MCF 10A (cell line): ENCODE data around the gene SLFN12. TPM values are rescaled to one million over a fixed set of nuclear protein-coding genes. Genes with fewer than 3 reads are reported as not detected.

ENCODE experiments used
- BruUV-seq: library from RNA; stranded (reverse); fragments of 400-500 nt; replicated peaks from 2 replicates; lab custom pipeline; 2021; lab: Mats Ljungman, UMichigan
- CTCF ChIA-PET: fragments of 300-600 bp; sonication (Branson Sonifier 250); formaldehyde crosslinking; extraction: SDS; loops from one replicate; lab custom pipeline; 2021; ENCODE audit warnings: antibody characterized with exemption, inconsistent platforms; lab: Yijun Ruan, JAX
- POLR2A ChIA-PET: fragments of 300-600, 350-650 bp; sonication (Branson Sonifier 250); formaldehyde crosslinking; extraction: SDS; loops from one replicate; lab custom pipeline; 2020; ENCODE audit warnings: antibody characterized with exemption, inconsistent platforms; lab: Yijun Ruan, JAX
- DNase-seq: peaks from one replicate; pipeline ENCODE4 v3.0.0-alpha.2; 2018; ENCODE audit not compliant: unreplicated experiment
- H3K27ac Mint-ChIP-seq: one replicate; pipeline ENCODE4 v1.8.0; 2022; ENCODE audit warnings: mild to moderate bottlenecking, low read depth, mixed read lengths; ENCODE audit not compliant: unreplicated experiment
- H3K27me3 Mint-ChIP-seq: one replicate; pipeline ENCODE4 v1.8.0; 2022; ENCODE audit warnings: mixed read lengths; ENCODE audit not compliant: insufficient read depth, unreplicated experiment
- H3K36me3 Mint-ChIP-seq: one replicate; pipeline ENCODE4 v1.8.0; 2022; ENCODE audit warnings: mild to moderate bottlenecking, moderate library complexity, mixed read lengths; ENCODE audit not compliant: insufficient read depth, unreplicated experiment
- H3K4me1 Mint-ChIP-seq: one replicate; pipeline ENCODE4 v1.8.0; 2022; ENCODE audit warnings: mixed read lengths; ENCODE audit not compliant: insufficient read depth, unreplicated experiment
- H3K4me3 Mint-ChIP-seq: one replicate; pipeline ENCODE4 v1.8.0; 2022; ENCODE audit warnings: mild to moderate bottlenecking, moderate library complexity, mixed read lengths; ENCODE audit not compliant: unreplicated experiment
- H3K9me3 Mint-ChIP-seq: one replicate; pipeline ENCODE4 v1.8.0; 2022; ENCODE audit warnings: mixed read lengths; ENCODE audit not compliant: unreplicated experiment
- CTCF ChIP-seq: fragments of 200-600 bp; IDR thresholded peaks from one replicate; pipeline ENCODE4 v1.8.0; 2022; ENCODE audit warnings: antibody characterized with exemption, mild to moderate bottlenecking; ENCODE audit not compliant: unreplicated experiment
- intact Hi-C: fragments of 100-400 bp; cut with micrococcal nuclease; formaldehyde crosslinking; loops from 2 replicates; pipeline ENCODE4 v1.14.1; 2022
- total RNA-seq: library from RNA; stranded (reverse); gene quantifications from 2 replicates; pipeline ENCODE4 v1.2.3, GENCODE V29; 2022

The SLFN12 gene
- total RNA-seq, 1 experiment from 2014 or later: 8.0 TPM

- intact Hi-C loops: no loop called here
These were observed 55.2 kb downstream of the SLFN12 start for GRCh38 chr17:35377068-35377467.

GRCh38 chr17:35376245-35376644 lies 56.1 kb downstream of the SLFN12 start:
- DNase-seq: no peak
- intact Hi-C loops: no loop called here
- H3K4me1 Mint-ChIP-seq: no peaks in the 10 kb centered on the region
- peaks cover 54% of the 10 kb centered on the region for H3K27me3 Mint-ChIP-seq
- no peak for TF ChIP-seq CTCF
- H3K4me3 Mint-ChIP-seq: no peak overlapping the region
- POLR2A ChIA-PET: interaction anchor here (0.9 kb wide), 1 partner anchor 133 kb away, joined by 3 read pairs; the partner anchor contains the start of gene SLFN5
- CTCF ChIA-PET: no interaction called here
- no TSS peak for BruUV-seq
- no peak overlapping the region for H3K27ac Mint-ChIP-seq
- H3K36me3 Mint-ChIP-seq: no peaks in the 10 kb centered on the region
- H3K9me3 Mint-ChIP-seq: no peaks in the 10 kb centered on the region

More at GRCh38 chr17:35377068-35377467, 55.2 kb downstream of the SLFN12 start:
- CTCF ChIA-PET: interaction anchor here (1.1 kb wide), 1 partner anchor 63 kb away, joined by 3 read pairs; no protein-coding TSS in a partner anchor
- TF ChIP-seq CTCF: no peak
- POLR2A ChIA-PET: no interaction called here
- H3K27ac Mint-ChIP-seq: no peak overlapping the region
- peaks cover 54% of the 10 kb centered on the region for H3K27me3 Mint-ChIP-seq
- DNase-seq: no peak
- H3K36me3 Mint-ChIP-seq: no peaks in the 10 kb centered on the region
- no peak overlapping the region for H3K4me3 Mint-ChIP-seq
- BruUV-seq: no TSS peak
- no peaks in the 10 kb centered on the region for H3K4me1 Mint-ChIP-seq
- H3K9me3 Mint-ChIP-seq: no peaks in the 10 kb centered on the region

- Mint-ChIP-seq H3K4me3 (peak overlapping the region; percentile 58), H3K27me3 (peaks cover 64% of the 10 kb centered on the region), H3K27ac (no peak overlapping the region), H3K9me3 (no peaks in the 10 kb centered on the region), H3K4me1 (no peaks in the 10 kb centered on the region), H3K36me3 (no peaks in the 10 kb centered on the region)
- CTCF ChIA-PET: interaction anchor here (0.6 to 1.1 kb wide), 2 partner anchors 165 to 1354 kb away, joined by 3 read pairs; no protein-coding TSS in a partner anchor
- intact Hi-C loops: no loop called here
- TF ChIP-seq CTCF: no peak
- POLR2A ChIA-PET: no interaction called here
- DNase-seq: no peak
- BruUV-seq: no TSS peak
These were observed 57.4 kb downstream of the SLFN12 start for GRCh38 chr17:35374766-35375344.

- Mint-ChIP-seq H3K27me3 (peaks cover 71% of the 10 kb centered on the region), H3K27ac (no peak overlapping the region), H3K9me3 (no peaks in the 10 kb centered on the region), H3K4me3 (peak overlapping the region; percentile 58), H3K36me3 (no peaks in the 10 kb centered on the region), H3K4me1 (no peaks in the 10 kb centered on the region)
- intact Hi-C loops: no loop called here
- TF ChIP-seq CTCF: no peak
- CTCF ChIA-PET: no interaction called here
- no TSS peak for BruUV-seq
- peak; percentile 14 for DNase-seq
- POLR2A ChIA-PET: no interaction called here
These were observed 58.1 kb downstream of the SLFN12 start for GRCh38 chr17:35373984-35374765.
